HAP-1 (cell line): ENCODE measurements around the gene NCR2.

Experiments used
- DNase-seq, 2 experiments: peaks; one replicate each; pipeline ENCODE4 v3.0.0-alpha.2; 2016 to 2020; ENCODE audit warnings: low spot score in 2 of 2
- H3K27me3 ChIP-seq: fragments of 250-450 bp; sonication (Bioruptor Pico); 2 replicates; pipeline ENCODE4 v1.5.1; 2020; ENCODE audit warnings: low read depth, mild to moderate bottlenecking, moderate library complexity
- H3K36me3 ChIP-seq: fragments of 250-450 bp; sonication (Bioruptor Pico); replicated peaks from 2 replicates; pipeline ENCODE4 v1.5.1; 2020; ENCODE audit warnings: mild to moderate bottlenecking
- H3K4me1 ChIP-seq: fragments of 250-450 bp; sonication (Bioruptor Pico); 2 replicates; pipeline ENCODE4 v1.5.1; 2020; ENCODE audit warnings: mild to moderate bottlenecking
- H3K4me3 ChIP-seq: fragments of 250-450 bp; sonication (Bioruptor Pico); 2 replicates; pipeline ENCODE4 v1.5.1; 2020; ENCODE audit warnings: mild to moderate bottlenecking, moderate library complexity
- H3K9me3 ChIP-seq: fragments of 250-450 bp; sonication (Bioruptor Pico); 2 replicates; pipeline ENCODE4 v1.5.1; 2020; ENCODE audit warnings: mild to moderate bottlenecking, moderate library complexity
- in situ Hi-C: fragments of 300-500 bp; cut with MboI; formaldehyde crosslinking; loops from 3 replicates; pipeline ENCODE4 v1.14.3; 2020; ENCODE audit warnings: low sequenced_read_pairs, inconsistent platforms, mixed read lengths

The NCR2 gene

GRCh38 chr6:41336824-41337223, 1.4 kb downstream of the NCR2 start:
- in situ Hi-C loops, result no loop called here
- Histone ChIP-seq H3K9me3 (no peaks in the 10 kb centered on the region; the same call in 1 of the 2 replicates), H3K4me1 (no peaks in the 10 kb centered on the region), H3K27me3 (peaks cover 16% of the 10 kb centered on the region), H3K36me3 (no peaks in the 10 kb centered on the region), H3K4me3 (no peak overlapping the region)
- no peak for DNase-seq

- no peaks in the 10 kb centered on the region for H3K36me3 ChIP-seq
- H3K4me1 ChIP-seq, result no peaks in the 10 kb centered on the region
- DNase-seq, result no peak
- in situ Hi-C loops, result no loop called here
- H3K9me3 ChIP-seq, result no peaks in the 10 kb centered on the region; the same call in 1 of the 2 replicates
- H3K4me3 ChIP-seq, result no peak overlapping the region
- H3K27me3 ChIP-seq, result peaks cover 20% of the 10 kb centered on the region
These were observed 2.3 kb downstream of the NCR2 start for GRCh38 chr6:41337709-41338108.

- Histone ChIP-seq H3K4me1 (no peaks in the 10 kb centered on the region), H3K27me3 (peaks cover 21% of the 10 kb centered on the region), H3K9me3 (no peaks in the 10 kb centered on the region; the same call in 1 of the 2 replicates), H3K36me3 (no peaks in the 10 kb centered on the region), H3K4me3 (no peak overlapping the region)
- in situ Hi-C loops, result no loop called here
- DNase-seq, result no peak
These were observed 3.3 kb downstream of the NCR2 start for GRCh38 chr6:41338659-41339058.

- Histone ChIP-seq H3K9me3 (no peaks in the 10 kb centered on the region; the same call in 1 of the 2 replicates), H3K4me1 (no peaks in the 10 kb centered on the region), H3K36me3 (no peaks in the 10 kb centered on the region), H3K4me3 (no peak overlapping the region), H3K27me3 (peaks cover 25% of the 10 kb centered on the region)
- DNase-seq, result no peak
- in situ Hi-C loops, result no loop called here
These were observed 6.2 kb downstream of the NCR2 start for GRCh38 chr6:41341580-41341979.

GRCh38 chr6:41342241-41342640, 6.8 kb downstream of the NCR2 start:
- no peak for DNase-seq
- in situ Hi-C loops, result no loop called here
- Histone ChIP-seq H3K4me1 (no peaks in the 10 kb centered on the region), H3K36me3 (no peaks in the 10 kb centered on the region), H3K27me3 (peaks cover 25% of the 10 kb centered on the region), H3K9me3 (no peaks in the 10 kb centered on the region; the same call in 1 of the 2 replicates), H3K4me3 (no peak overlapping the region)

- no peak for DNase-seq
- Histone ChIP-seq H3K36me3 (no peaks in the 10 kb centered on the region), H3K4me1 (no peaks in the 10 kb centered on the region), H3K9me3 (no peaks in the 10 kb centered on the region; the same call in 1 of the 2 replicates), H3K4me3 (no peak overlapping the region), H3K27me3 (peaks cover 13% of the 10 kb centered on the region)
- in situ Hi-C loops, result no loop called here
These were observed 8.3 kb downstream of the NCR2 start for GRCh38 chr6:41343641-41344187.

GRCh38 chr6:41344876-41345275, 9.5 kb downstream of the NCR2 start:
- no peaks in the 10 kb centered on the region for H3K4me1 ChIP-seq
- no peaks in the 10 kb centered on the region for H3K9me3 ChIP-seq
- H3K36me3 ChIP-seq, result no peaks in the 10 kb centered on the region
- DNase-seq, result no peak
- peaks cover 15% of the 10 kb centered on the region for H3K27me3 ChIP-seq
- in situ Hi-C loops, result no loop called here
- no peak overlapping the region for H3K4me3 ChIP-seq

GRCh38 chr6:41345901-41346300, 10.5 kb downstream of the NCR2 start:
- peaks cover 17% of the 10 kb centered on the region for H3K27me3 ChIP-seq
- no peak overlapping the region for H3K4me3 ChIP-seq
- H3K9me3 ChIP-seq, result no peaks in the 10 kb centered on the region
- no peaks in the 10 kb centered on the region for H3K36me3 ChIP-seq
- in situ Hi-C loops, result no loop called here
- no peaks in the 10 kb centered on the region for H3K4me1 ChIP-seq
- DNase-seq, result no peak

GRCh38 chr6:41346441-41346840, 11.0 kb downstream of the NCR2 start:
- Histone ChIP-seq H3K27me3 (peaks cover 19% of the 10 kb centered on the region), H3K4me1 (no peaks in the 10 kb centered on the region), H3K4me3 (no peak overlapping the region), H3K9me3 (no peaks in the 10 kb centered on the region), H3K36me3 (no peaks in the 10 kb centered on the region)
- in situ Hi-C loops, result no loop called here
- no peak for DNase-seq

- Histone ChIP-seq H3K4me1 (no peaks in the 10 kb centered on the region), H3K9me3 (no peaks in the 10 kb centered on the region), H3K4me3 (no peak overlapping the region), H3K27me3 (peaks cover 23% of the 10 kb centered on the region), H3K36me3 (no peaks in the 10 kb centered on the region)
- in situ Hi-C loops, result no loop called here
- DNase-seq, result no peak
These were observed 12.1 kb downstream of the NCR2 start for GRCh38 chr6:41347378-41348050.

- H3K9me3 ChIP-seq, result no peaks in the 10 kb centered on the region
- H3K27me3 ChIP-seq, result peaks cover 27% of the 10 kb centered on the region
- no peak overlapping the region for H3K4me3 ChIP-seq
- no peak for DNase-seq
- H3K4me1 ChIP-seq, result no peaks in the 10 kb centered on the region
- H3K36me3 ChIP-seq, result no peaks in the 10 kb centered on the region
- in situ Hi-C loops, result no loop called here
These were observed 13.5 kb downstream of the NCR2 start for GRCh38 chr6:41348934-41349333.

- peaks cover 43% of the 10 kb centered on the region for H3K27me3 ChIP-seq
- in situ Hi-C loops, result no loop called here
- DNase-seq, result no peak
- no peak overlapping the region for H3K4me3 ChIP-seq
- H3K4me1 ChIP-seq, result no peaks in the 10 kb centered on the region
- no peaks in the 10 kb centered on the region for H3K36me3 ChIP-seq
- H3K9me3 ChIP-seq, result no peaks in the 10 kb centered on the region
These were observed 17.0 kb downstream of the NCR2 start for GRCh38 chr6:41352396-41352795.

GRCh38 chr6:41352907-41353306, 17.5 kb downstream of the NCR2 start:
- no peaks in the 10 kb centered on the region for H3K4me1 ChIP-seq
- H3K36me3 ChIP-seq, result no peaks in the 10 kb centered on the region
- H3K9me3 ChIP-seq, result no peaks in the 10 kb centered on the region
- DNase-seq, result no peak
- H3K27me3 ChIP-seq, result peaks cover 43% of the 10 kb centered on the region
- in situ Hi-C loops, result no loop called here
- no peak overlapping the region for H3K4me3 ChIP-seq

GRCh38 chr6:41353333-41353732, 17.9 kb downstream of the NCR2 start:
- H3K4me3 ChIP-seq, result no peak overlapping the region
- no peaks in the 10 kb centered on the region for H3K36me3 ChIP-seq
- no peaks in the 10 kb centered on the region for H3K9me3 ChIP-seq
- H3K4me1 ChIP-seq, result no peaks in the 10 kb centered on the region
- no peak for DNase-seq
- peaks cover 43% of the 10 kb centered on the region for H3K27me3 ChIP-seq
- in situ Hi-C loops, result no loop called here
